IMR-90 (cell line): Measurements from ENCODE around the gene SNX21. TPM values are rescaled to one million over a fixed set of nuclear protein-coding genes. Genes with fewer than 3 reads are reported as not detected.

Experiments used
- ATAC-seq: fragments of 200-7000 bp; cut with Tn5 transposase; 2 replicates; pipeline ENCODE4 v1.9.1; 2020; ENCODE audit warnings: low read depth, mild to moderate bottlenecking, moderate library complexity
- BruUV-seq: library from RNA; stranded (reverse); fragments of 400-500 nt; replicated peaks from 2 replicates; lab custom pipeline; 2021; lab: Mats Ljungman, UMichigan
- CTCF ChIA-PET: fragments of 300-600 bp; formaldehyde crosslinking; extraction: SDS; loops from one replicate; lab custom pipeline; 2021; ENCODE audit warnings: antibody characterized with exemption; lab: Yijun Ruan, JAX
- POLR2A ChIA-PET: fragments of 300-600 bp; sonication (Branson Sonifier 250); formaldehyde crosslinking; loops from one replicate; lab custom pipeline; 2022; ENCODE audit warnings: antibody characterized with exemption; ENCODE audit not compliant: unreplicated experiment; lab: Charles Lee
- DNase-seq: peaks from one replicate; pipeline ENCODE4 v3.0.0; 2013
- H2AFZ ChIP-seq: replicated peaks from 2 replicates; pipeline ENCODE3; 2013; ENCODE audit warnings: low read length, mild to moderate bottlenecking; ENCODE audit not compliant: poor library complexity
- H2AK5ac ChIP-seq: 2 replicates; pipeline ENCODE4 v1.6.1; 2013; ENCODE audit warnings: low read depth, low read length, inconsistent platforms
- H2AK9ac ChIP-seq: replicated peaks from 2 replicates; pipeline ENCODE3; 2013; ENCODE audit warnings: mild to moderate bottlenecking, low read depth, low read length, moderate library complexity; ENCODE audit not compliant: poor library complexity
- H2BK120ac ChIP-seq: 2 replicates; pipeline ENCODE4 v1.6.1; 2013; ENCODE audit warnings: low read depth, low read length, inconsistent platforms
- H2BK15ac ChIP-seq: 3 replicates; pipeline ENCODE4 v1.6.1; 2013; ENCODE audit warnings: low read depth, low read length, inconsistent platforms
- H2BK20ac ChIP-seq: 2 replicates; pipeline ENCODE4 v1.6.1; 2013; ENCODE audit warnings: low read depth, mild to moderate bottlenecking, inconsistent platforms, low read length, moderate library complexity
- H2BK5ac ChIP-seq: 2 replicates; pipeline ENCODE4 v1.6.1; 2013; ENCODE audit warnings: mild to moderate bottlenecking, low read depth, low read length, inconsistent platforms; ENCODE audit not compliant: poor library complexity, severe bottlenecking
- H3K14ac ChIP-seq: replicated peaks from 2 replicates; pipeline ENCODE4 v1.6.1; 2013; ENCODE audit warnings: low read depth, low read length, inconsistent platforms
- H3K18ac ChIP-seq: 2 replicates; pipeline ENCODE4 v1.6.1; 2013; ENCODE audit warnings: low read depth, low read length, control low read depth
- H3K23ac ChIP-seq: 2 replicates; pipeline ENCODE4 v1.6.1; 2013; ENCODE audit warnings: low read depth, low read length, inconsistent platforms
- H3K27ac ChIP-seq: 2 replicates; pipeline ENCODE4 v1.5.1; 2013; ENCODE audit warnings: mild to moderate bottlenecking, control low read depth, low read length; ENCODE audit not compliant: insufficient read depth
- H3K27me3 ChIP-seq: 2 replicates; pipeline ENCODE4 v1.6.1; 2013; ENCODE audit warnings: low read length; ENCODE audit not compliant: control insufficient read depth, insufficient read depth
- H3K36me3 ChIP-seq: 2 replicates; pipeline ENCODE4 v1.6.1; 2013; ENCODE audit warnings: low read length, mixed read lengths; ENCODE audit not compliant: control insufficient read depth, insufficient read depth
- H3K4ac ChIP-seq: 2 replicates; pipeline ENCODE4 v1.6.1; 2013; ENCODE audit warnings: low read depth, low read length, inconsistent platforms
- H3K4me1 ChIP-seq: 2 replicates; pipeline ENCODE4 v1.6.1; 2013; ENCODE audit warnings: low read length, mixed read lengths; ENCODE audit not compliant: control insufficient read depth, insufficient read depth
- H3K4me2 ChIP-seq: 2 replicates; pipeline ENCODE4 v1.6.1; 2013; ENCODE audit warnings: low read depth, mild to moderate bottlenecking, control low read depth, low read length, moderate library complexity
- H3K4me3 ChIP-seq: 2 replicates; pipeline ENCODE4 v1.5.1; 2013; ENCODE audit warnings: low read depth, mild to moderate bottlenecking, control low read depth, low read length, moderate library complexity; ENCODE audit not compliant: insufficient read depth
- H3K56ac ChIP-seq: 2 replicates; pipeline ENCODE4 v1.6.1; 2013; ENCODE audit warnings: low read length, inconsistent platforms; ENCODE audit not compliant: insufficient read depth; ENCODE audit errors: extremely low read depth
- H3K79me1 ChIP-seq, 2 experiments: 2 replicates each; pipeline ENCODE4 v1.6.1; 2013; ENCODE audit warnings: low read length in 2 of 2, inconsistent platforms in 1 of 2, low read depth in 1 of 2
- H3K9ac ChIP-seq: 2 replicates; pipeline ENCODE4 v1.6.1; 2013; ENCODE audit warnings: low read depth, low read length, control low read depth
- H3K9me1 ChIP-seq: 2 replicates; pipeline ENCODE4 v1.6.1; 2013; ENCODE audit warnings: low read length, inconsistent platforms; ENCODE audit not compliant: insufficient read depth
- H3K9me3 ChIP-seq: 2 replicates; pipeline ENCODE4 v1.6.1; 2013; ENCODE audit warnings: low read length; ENCODE audit not compliant: control insufficient read depth, insufficient read depth
- H4K20me1 ChIP-seq: 2 replicates; pipeline ENCODE4 v1.6.1; 2013; ENCODE audit warnings: low read length, inconsistent platforms; ENCODE audit not compliant: insufficient read depth
- H4K5ac ChIP-seq: 2 replicates; pipeline ENCODE4 v1.6.1; 2013; ENCODE audit warnings: mild to moderate bottlenecking, low read depth, low read length, control low read depth
- H4K8ac ChIP-seq, 2 experiments: 2 replicates each; pipeline ENCODE4 v1.6.1; 2013; ENCODE audit warnings: low read depth in 2 of 2, low read length in 2 of 2, control low read depth in 1 of 2, inconsistent platforms in 1 of 2
- H4K91ac ChIP-seq: 2 replicates; pipeline ENCODE4 v1.6.1; 2013; ENCODE audit warnings: low read depth, low read length, inconsistent platforms; ENCODE audit not compliant: insufficient read depth
- BHLHE40 ChIP-seq: fragments of 150-350 bp; IDR thresholded peaks from 2 replicates; pipeline ENCODE4 v1.6.1; 2016; ENCODE audit warnings: mild to moderate bottlenecking, low read depth, low read length
- CEBPB ChIP-seq: IDR thresholded peaks from 2 replicates; pipeline ENCODE4 v1.6.1; 2012; ENCODE audit warnings: low read depth, low read length, improper control_type of control experiment
- MAFK ChIP-seq: IDR thresholded peaks from 2 replicates; pipeline ENCODE4 v1.6.1; 2012; ENCODE audit warnings: low read depth, low read length, improper control_type of control experiment
- MAZ ChIP-seq: IDR thresholded peaks from 2 replicates; pipeline ENCODE4 v1.6.1; 2012; ENCODE audit warnings: low read depth, mild to moderate bottlenecking, low read length, improper control_type of control experiment, moderate library complexity, borderline replicate concordance
- NFE2L2 ChIP-seq: fragments of 150-350 bp; IDR thresholded peaks from 2 replicates; pipeline ENCODE4 v1.6.1; 2016; ENCODE audit warnings: low read depth, mild to moderate bottlenecking, low read length
- POLR2A ChIP-seq: IDR thresholded peaks from 2 replicates; pipeline ENCODE4 v1.6.1; 2012; ENCODE audit warnings: mild to moderate bottlenecking, low read depth, low read length
- RFX5 ChIP-seq: IDR thresholded peaks from 2 replicates; pipeline ENCODE4 v1.8.0; 2012; ENCODE audit warnings: low read depth, mild to moderate bottlenecking, low read length, moderate library complexity
- SMC3 ChIP-seq: fragments of 150-350 bp; IDR thresholded peaks from 2 replicates; pipeline ENCODE4 v1.6.1; 2016; ENCODE audit warnings: low read depth, mild to moderate bottlenecking, antibody characterized with exemption, low read length, moderate library complexity
- WGBS, 2 experiments: methylation state at CpG; one replicate each; pipeline versions ENCODE4 v1.1.5 to v1.1.7; 2013; ENCODE audit warnings: missing lambda C conversion rate in 2 of 2; ENCODE audit not compliant: insufficient read length in 1 of 2; ENCODE audit errors: extremely low coverage in 2 of 2; 5-methylcytosine and 5-hydroxymethylcytosine counted together
- dilution Hi-C: fragments of 300-500 bp; cut with HindIII; formaldehyde crosslinking; loops from one replicate; pipeline ENCODE4 v1.14.3; 2018; ENCODE audit warnings: low sequenced_read_pairs; ENCODE audit not compliant: unreplicated experiment
- in situ Hi-C: fragments of 300-500 bp; cut with MboI; formaldehyde crosslinking; loops from 3 replicates; pipeline ENCODE4 v1.14.3; 2019; ENCODE audit warnings: low sequenced_read_pairs, inconsistent platforms, mixed read lengths
- intact Hi-C: fragments of 100-400 bp; cut with micrococcal nuclease; formaldehyde crosslinking; loops from 2 replicates; pipeline ENCODE4 v1.10.0; 2022
- polyA plus RNA-seq, 3 experiments: library from polyadenylated mRNA; depleted of rRNA; stranded (reverse); fragments of >200 nt; gene quantifications; 2 replicates each; pipeline ENCODE4 v1.2.3, GENCODE V29; 2012; ENCODE audit warnings: low replicate concordance in 1 of 3
- total RNA-seq: library from RNA; depleted of rRNA; stranded (reverse); fragments of >200 nt; gene quantifications from 2 replicates; pipeline ENCODE4 v1.2.3, GENCODE V29; 2012
- TF ChIP-seq, protein P1 (sequence below): fragments of 150-350 bp; IDR thresholded peaks from 2 replicates; pipeline ENCODE4 v1.6.1; 2017; ENCODE audit warnings: mild to moderate bottlenecking, antibody characterized with exemption, low read length, low read depth
- TF ChIP-seq, protein P2 (sequence below): fragments of 150-350 bp; IDR thresholded peaks from 2 replicates; pipeline ENCODE4 v1.6.1; 2016; ENCODE audit warnings: low read depth, mild to moderate bottlenecking, low read length, moderate library complexity, borderline replicate concordance
- TF ChIP-seq, protein P3 (sequence below): conservative IDR thresholded peaks from 2 replicates; pipeline ENCODE4 v1.5.1; 2012; ENCODE audit warnings: mild to moderate bottlenecking, low read depth, low read length, improper control_type of control experiment

The SNX21 gene
- total and polyA plus RNA-seq, 2 of the 4 experiments (the other 2 are of a cell fraction): 11.1 to 17.9 TPM

DNA sequence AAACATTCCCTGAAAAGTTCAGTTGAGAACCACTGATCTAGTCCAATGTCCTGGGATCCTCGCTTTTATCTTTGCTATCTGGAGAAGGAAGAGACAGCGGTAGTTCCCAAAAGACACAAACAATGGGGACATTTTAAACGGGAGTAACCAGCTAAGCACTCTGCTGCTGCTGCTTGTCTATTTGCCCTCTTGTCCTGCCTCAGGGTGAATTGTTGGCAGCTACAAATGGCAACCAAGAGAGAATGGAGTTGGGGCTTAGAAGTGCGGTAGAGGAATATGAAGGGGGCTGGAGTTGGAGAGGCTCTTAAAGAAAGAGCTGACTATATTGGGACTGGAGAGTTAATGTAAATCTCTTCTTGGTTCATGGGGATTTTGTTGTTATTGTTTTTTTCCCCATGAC lies 41.0 kb downstream of the SNX21 start:
- Histone ChIP-seq H2AK9ac (no peak overlapping the region), H3K23ac (no peak overlapping the region), H3K27me3 (no peaks in the 10 kb centered on the region), H2BK20ac (no peak overlapping the region), H3K56ac (peak overlapping the region; percentile 12; the same call in 1 of the 2 replicates), H3K9me3 (no peaks in the 10 kb centered on the region), H4K8ac (no peak overlapping the region), H3K4me3 (no peak overlapping the region), H3K9ac (no peak overlapping the region), H3K18ac (0 out of 2 replicates have a peak overlapping the region, but pooled peaks have one; percentile 18), H2AK5ac (no peak overlapping the region; the same call in 1 of the 2 replicates), H4K5ac (no peak overlapping the region), H3K36me3 (peaks cover 17% of the 10 kb centered on the region), H2BK15ac (no peak overlapping the region), H3K4me2 (no peak overlapping the region), H3K79me1 (0 out of 4 replicates have a peak, but pooled peaks cover 0 to 5% of the 10 kb centered on the region in 2 experiments), H3K14ac (no peak overlapping the region), H3K27ac (no peak overlapping the region), H3K9me1 (peaks cover 7% of the 10 kb centered on the region), H2AFZ (no peak overlapping the region), H4K20me1 (no peaks in the 10 kb centered on the region), H2BK120ac (0 out of 2 replicates have a peak overlapping the region, but pooled peaks have one; percentile 1), H3K4me1 (peaks cover 8% of the 10 kb centered on the region), H4K91ac (peak overlapping the region; percentile 23; the same call in 1 of the 2 replicates), H2BK5ac (no peak overlapping the region), H3K4ac (no peak overlapping the region)
- dilution Hi-C loops: no loop called here
- no peak for DNase-seq
- in situ Hi-C loops: no loop called here
- no peak for ATAC-seq
- intact Hi-C loops: no loop called here
- no CpG with 5 or more reads among the region's 4 CpGs for WGBS, 2 experiments
- POLR2A ChIA-PET: no interaction called here
- CTCF ChIA-PET: no interaction called here
- TF ChIP-seq CEBPB (no peak), RFX5 (no peak), MAFK (no peak), SMC3 (no peak), POLR2A (no peak), MAZ (no peak), NFE2L2 (no peak), BHLHE40 (no peak)
- TF ChIP-seq, protein P1, sequence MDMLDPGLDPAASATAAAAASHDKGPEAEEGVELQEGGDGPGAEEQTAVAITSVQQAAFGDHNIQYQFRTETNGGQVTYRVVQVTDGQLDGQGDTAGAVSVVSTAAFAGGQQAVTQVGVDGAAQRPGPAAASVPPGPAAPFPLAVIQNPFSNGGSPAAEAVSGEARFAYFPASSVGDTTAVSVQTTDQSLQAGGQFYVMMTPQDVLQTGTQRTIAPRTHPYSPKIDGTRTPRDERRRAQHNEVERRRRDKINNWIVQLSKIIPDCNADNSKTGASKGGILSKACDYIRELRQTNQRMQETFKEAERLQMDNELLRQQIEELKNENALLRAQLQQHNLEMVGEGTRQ: no peak
- TF ChIP-seq, protein P2, sequence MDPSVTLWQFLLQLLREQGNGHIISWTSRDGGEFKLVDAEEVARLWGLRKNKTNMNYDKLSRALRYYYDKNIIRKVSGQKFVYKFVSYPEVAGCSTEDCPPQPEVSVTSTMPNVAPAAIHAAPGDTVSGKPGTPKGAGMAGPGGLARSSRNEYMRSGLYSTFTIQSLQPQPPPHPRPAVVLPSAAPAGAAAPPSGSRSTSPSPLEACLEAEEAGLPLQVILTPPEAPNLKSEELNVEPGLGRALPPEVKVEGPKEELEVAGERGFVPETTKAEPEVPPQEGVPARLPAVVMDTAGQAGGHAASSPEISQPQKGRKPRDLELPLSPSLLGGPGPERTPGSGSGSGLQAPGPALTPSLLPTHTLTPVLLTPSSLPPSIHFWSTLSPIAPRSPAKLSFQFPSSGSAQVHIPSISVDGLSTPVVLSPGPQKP: no peak
- TF ChIP-seq, protein P3, sequence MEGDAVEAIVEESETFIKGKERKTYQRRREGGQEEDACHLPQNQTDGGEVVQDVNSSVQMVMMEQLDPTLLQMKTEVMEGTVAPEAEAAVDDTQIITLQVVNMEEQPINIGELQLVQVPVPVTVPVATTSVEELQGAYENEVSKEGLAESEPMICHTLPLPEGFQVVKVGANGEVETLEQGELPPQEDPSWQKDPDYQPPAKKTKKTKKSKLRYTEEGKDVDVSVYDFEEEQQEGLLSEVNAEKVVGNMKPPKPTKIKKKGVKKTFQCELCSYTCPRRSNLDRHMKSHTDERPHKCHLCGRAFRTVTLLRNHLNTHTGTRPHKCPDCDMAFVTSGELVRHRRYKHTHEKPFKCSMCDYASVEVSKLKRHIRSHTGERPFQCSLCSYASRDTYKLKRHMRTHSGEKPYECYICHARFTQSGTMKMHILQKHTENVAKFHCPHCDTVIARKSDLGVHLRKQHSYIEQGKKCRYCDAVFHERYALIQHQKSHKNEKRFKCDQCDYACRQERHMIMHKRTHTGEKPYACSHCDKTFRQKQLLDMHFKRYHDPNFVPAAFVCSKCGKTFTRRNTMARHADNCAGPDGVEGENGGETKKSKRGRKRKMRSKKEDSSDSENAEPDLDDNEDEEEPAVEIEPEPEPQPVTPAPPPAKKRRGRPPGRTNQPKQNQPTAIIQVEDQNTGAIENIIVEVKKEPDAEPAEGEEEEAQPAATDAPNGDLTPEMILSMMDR: no peak
- BruUV-seq: no TSS peak
